Upper lobe of left lung (tissue), 4 donors: ENCODE measurements around the gene HEATR1.

Experiments
- CTCF ChIP-seq, 6 experiments: fragments of 450-650 bp in 4 of 6; fragments of 200-600 bp in 2 of 6; sonication (generic) in 2 of 6; IDR thresholded peaks; one replicate each; pipeline ENCODE4 v1.5.1; 2016 to 2019; ENCODE audit warnings: antibody characterized with exemption in 6 of 6
- EP300 ChIP-seq, 4 donors: sonication (generic); formaldehyde crosslinking; IDR thresholded peaks; one replicate each; pipeline ENCODE4 v1.5.1; 2017; ENCODE audit warnings: antibody characterized with exemption in 4 of 4, control low read depth in 2 of 4
- POLR2AphosphoS5 ChIP-seq, 2 donors: sonication (generic); formaldehyde crosslinking; IDR thresholded peaks; one replicate each; pipeline ENCODE4 v1.5.1; 2017; ENCODE audit warnings: antibody characterized with exemption in 2 of 2

DNA sequence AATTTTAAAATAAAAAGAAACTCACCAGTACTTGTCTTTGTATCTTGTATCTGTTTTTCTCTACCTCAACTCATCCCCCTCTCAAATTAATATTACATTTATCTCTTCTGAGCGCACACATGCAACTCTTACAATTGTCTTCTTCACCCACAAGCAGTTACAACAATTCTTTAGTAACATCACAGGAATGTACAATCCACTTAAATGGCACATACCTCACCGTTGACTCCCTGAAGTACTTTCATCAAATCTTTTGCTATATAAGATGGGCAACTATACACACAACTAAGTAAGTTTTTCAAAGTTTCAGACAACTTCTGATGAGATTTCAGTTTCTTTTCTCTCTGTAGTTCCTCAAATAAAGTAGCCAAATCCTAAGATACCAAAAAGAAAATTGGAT, 28.3 kb downstream of the HEATR1 start:
- TF ChIP-seq CTCF (IDR thresholded peaks at IDR 0.05), result no peak
- no peak for TF ChIP-seq EP300 (IDR thresholded peaks at IDR 0.05)
- no peak for TF ChIP-seq POLR2AphosphoS5 (IDR thresholded peaks at IDR 0.05)
